Ectodermal cell (in vitro differentiated cells): ENCODE measurements around the gene COMMD4.
"Not testable (repeated sequence)": the region's sequence is repeated elsewhere in the genome, so short reads cannot be mapped to it uniquely, and the experiment has no call there.

Experiments
- H3K27ac ChIP-seq: 2 replicates; pipeline ENCODE4 v1.7.0; 2013; ENCODE audit warnings: mild to moderate bottlenecking, low read depth, low read length; ENCODE audit not compliant: insufficient read depth, poor library complexity, severe bottlenecking
- H3K27me3 ChIP-seq: 2 replicates; pipeline ENCODE4 v1.7.0; 2013; ENCODE audit warnings: mild to moderate bottlenecking, low read length; ENCODE audit not compliant: insufficient read depth, control insufficient read depth, poor library complexity, severe bottlenecking
- H3K36me3 ChIP-seq: one replicate; pipeline ENCODE4 v1.7.0; 2013; ENCODE audit warnings: low read length; ENCODE audit not compliant: control insufficient read depth, insufficient read depth
- H3K4me1 ChIP-seq: one replicate; pipeline ENCODE4 v1.7.0; 2013; ENCODE audit warnings: low read length; ENCODE audit not compliant: control insufficient read depth, insufficient read depth
- H3K4me3 ChIP-seq: 2 replicates; pipeline ENCODE4 v1.7.0; 2013; ENCODE audit warnings: low read depth, low read length, control low read depth; ENCODE audit not compliant: insufficient read depth
- H3K9me3 ChIP-seq: 2 replicates; pipeline ENCODE4 v1.7.0; 2013; ENCODE audit warnings: mild to moderate bottlenecking, low read length, moderate library complexity; ENCODE audit not compliant: control insufficient read depth
- WGBS, 2 experiments: methylation state at CpG; one replicate each; pipeline ENCODE4 v1.1.7; 2013; ENCODE audit warnings: missing lambda C conversion rate in 2 of 2; 5-methylcytosine and 5-hydroxymethylcytosine counted together

Gene COMMD4

DNA sequence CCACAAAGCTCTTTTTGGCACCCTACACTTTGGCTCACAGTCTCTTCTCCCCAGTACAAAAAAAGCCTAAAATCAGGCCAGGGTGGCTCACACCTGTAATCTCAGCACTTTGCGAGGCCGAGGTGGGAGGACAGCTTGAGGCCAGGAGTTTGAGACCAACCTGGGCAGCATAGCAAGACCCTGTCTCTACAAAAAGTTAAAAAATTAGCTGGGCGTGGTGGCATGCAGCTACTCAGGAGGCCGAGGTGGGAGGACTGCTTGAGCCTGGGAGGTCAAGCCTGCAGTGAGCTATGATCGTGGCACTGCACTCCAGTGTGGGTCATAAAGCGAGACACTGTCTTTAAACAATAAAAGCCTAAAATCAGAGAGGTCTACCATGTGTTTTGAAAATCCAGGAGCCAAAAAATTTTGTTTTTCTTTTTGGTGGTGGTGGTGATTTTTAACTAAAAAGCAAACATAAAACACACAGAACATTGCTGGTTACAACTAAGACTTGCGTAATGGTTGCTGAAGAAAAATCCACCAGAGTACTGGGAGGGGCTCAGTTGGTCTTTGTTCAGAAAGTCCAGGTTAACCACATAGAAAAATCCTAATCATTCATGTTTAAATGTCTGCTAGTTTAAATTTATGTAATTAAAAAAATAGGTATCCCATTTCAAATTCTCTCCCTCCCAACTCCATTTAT is 34.2 kb downstream of the COMMD4 start:
- Histone ChIP-seq H3K36me3 (peaks cover 31% of the 10 kb centered on the region), H3K27ac (no peak overlapping the region), H3K4me3 (no peak overlapping the region)

GRCh38 chr15:75371486-75371885 is 35.6 kb downstream of the COMMD4 start:
- Histone ChIP-seq H3K4me1 (peaks cover 4% of the 10 kb centered on the region), H3K4me3 (no peak overlapping the region), H3K27me3 (no peaks in the 10 kb centered on the region), H3K27ac (no peak overlapping the region), H3K9me3 (no peaks in the 10 kb centered on the region), H3K36me3 (peaks cover 35% of the 10 kb centered on the region)
- 89 to 93% methylated on average over 1 of the region's 1 CpG for WGBS, 2 experiments

More for the DNA sequence above, 34.2 kb downstream of the COMMD4 start:
- H3K9me3 ChIP-seq = no peaks in the 10 kb centered on the region
- H3K27me3 ChIP-seq = no peaks in the 10 kb centered on the region
- 92 to 94% methylated on average over 7 of the region's 7 CpGs for WGBS, 2 experiments
- H3K4me1 ChIP-seq = peaks cover 4% of the 10 kb centered on the region

DNA sequence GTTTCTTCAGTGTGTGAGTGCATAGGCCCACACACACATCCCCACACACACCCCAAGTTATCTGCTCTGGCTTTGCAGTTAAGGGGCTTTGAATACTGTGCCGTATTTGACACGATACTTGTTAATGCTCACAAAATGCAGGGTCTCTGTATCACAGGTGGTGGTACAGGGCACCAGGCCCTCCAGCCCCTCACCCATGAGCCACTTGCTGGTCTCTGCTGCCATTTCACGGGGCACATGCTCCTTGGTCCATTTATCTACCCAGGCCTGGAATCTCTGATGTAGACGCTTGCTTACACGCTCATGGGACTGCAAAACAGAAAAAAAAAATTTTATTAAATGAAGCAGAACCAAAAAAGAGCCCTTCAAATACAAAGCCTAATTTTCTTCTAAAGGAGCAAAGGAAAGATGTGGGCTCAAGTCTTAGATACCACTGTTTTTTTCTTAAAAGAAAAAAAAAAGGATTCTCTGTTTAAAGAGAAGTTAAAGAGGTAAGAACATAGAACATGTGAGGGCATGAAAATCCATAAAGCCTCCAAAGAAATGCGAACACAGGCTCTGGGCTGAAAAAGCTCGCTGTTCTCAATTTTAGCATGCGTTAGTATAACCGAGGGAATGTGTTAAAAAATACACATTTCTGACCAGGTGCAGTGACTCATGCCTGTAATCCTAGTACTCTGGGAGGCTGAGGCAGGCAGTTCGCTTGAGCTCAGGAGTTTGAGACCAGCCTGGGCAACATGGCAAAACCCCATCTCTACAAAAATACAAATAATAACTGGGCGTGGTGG is 36.2 kb downstream of the COMMD4 start:
- Histone ChIP-seq H3K4me1 (peaks cover 4% of the 10 kb centered on the region), H3K4me3 (no peak overlapping the region), H3K36me3 (peaks cover 34% of the 10 kb centered on the region), H3K9me3 (no peaks in the 10 kb centered on the region), H3K27me3 (no peaks in the 10 kb centered on the region), H3K27ac (no peak overlapping the region)
- 94% methylated on average over 11 of the region's 11 CpGs for WGBS, 2 experiments

- H3K36me3 ChIP-seq = peaks cover 65% of the 10 kb centered on the region
- H3K27me3 ChIP-seq = no peaks in the 10 kb centered on the region
- no peak overlapping the region for H3K4me3 ChIP-seq
- no peak overlapping the region for H3K27ac ChIP-seq
- WGBS, 2 experiments = 96 to 97% methylated on average over 4 of the region's 4 CpGs
- H3K9me3 ChIP-seq = no peaks in the 10 kb centered on the region
- H3K4me1 ChIP-seq = no peaks in the 10 kb centered on the region
Measured at GRCh38 chr15:75380773-75381172, 44.9 kb downstream of the COMMD4 start.

- H3K4me3 ChIP-seq, H3K9me3 ChIP-seq, H3K27ac ChIP-seq, H3K27me3 ChIP-seq, H3K4me1 ChIP-seq: not testable (repeated sequence)
- H3K36me3 ChIP-seq = peaks cover 60% of the 10 kb centered on the region
- 93 to 96% methylated on average over 5 of the region's 5 CpGs for WGBS, 2 experiments
Measured at GRCh38 chr15:75383986-75384385, 48.1 kb downstream of the COMMD4 start.
